NB4 (cell line): ENCODE measurements around the gene MATN3.

ENCODE experiments used
- CTCF ChIP-seq: IDR thresholded peaks from one replicate; pipeline ENCODE4 v1.5.1; 2012; ENCODE audit warnings: low read depth, low read length
- MYC ChIP-seq: IDR thresholded peaks from 2 replicates; pipeline ENCODE4 v1.6.1; 2011; ENCODE audit warnings: low read depth, low read length
- POLR2A ChIP-seq: IDR thresholded peaks from 2 replicates; pipeline ENCODE4 v1.6.1; 2011; ENCODE audit warnings: mild to moderate bottlenecking; ENCODE audit not compliant: insufficient read length; ENCODE audit errors: extremely low read depth

DNA sequence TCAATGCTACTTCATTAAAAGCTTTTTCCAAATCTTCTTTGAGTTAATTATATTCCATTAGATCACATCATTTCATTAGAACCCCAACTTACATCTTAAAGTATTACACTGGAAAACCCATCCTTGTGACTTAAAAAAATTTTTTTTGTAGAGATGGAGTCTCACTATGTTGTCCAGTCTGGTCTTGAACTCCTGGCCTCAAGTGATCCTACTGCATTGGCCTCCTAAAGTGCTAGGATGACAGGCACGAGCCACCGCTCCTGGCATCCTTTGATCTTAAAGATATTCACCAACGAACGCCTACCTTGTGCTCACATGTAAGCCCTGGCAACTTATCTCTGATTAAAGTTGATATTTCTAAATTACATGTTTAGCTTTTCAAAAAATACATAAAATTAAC lies 32.3 kb upstream of the MATN3 start:
- TF ChIP-seq CTCF (no peak), POLR2A (no peak), MYC (no peak)
